GM19099 (cell line): Measurements from ENCODE around the gene NOB1.

Experiments
- POLR2A ChIP-seq: IDR thresholded peaks from 3 replicates; pipeline ENCODE4 v1.6.1; 2011; ENCODE audit warnings: low read depth; ENCODE audit not compliant: insufficient read length; ENCODE audit errors: extremely low read depth

Gene NOB1

GRCh38 chr16:69732101-69732500 is 22.6 kb downstream of the NOB1 start:
- TF ChIP-seq POLR2A: no peak

- no peak for TF ChIP-seq POLR2A
Observed at GRCh38 chr16:69727916-69728270, 26.8 kb downstream of the NOB1 start.

GRCh38 chr16:69726313-69727060 is 28.2 kb downstream of the NOB1 start, which contains the start of gene NQO1:
Gene NQO1 (minus strand): TSS chr16:69726560. CDS start chr16:69726439, 121 bp downstream.
- TF ChIP-seq POLR2A: peak; percentile 79

- TF ChIP-seq POLR2A: no peak
Observed at GRCh38 chr16:69725480-69726312, 29.0 kb downstream of the NOB1 start.

- TF ChIP-seq POLR2A: no peak
Observed at GRCh38 chr16:69724981-69725479, 29.7 kb downstream of the NOB1 start.

GRCh38 chr16:69724414-69724873 is 30.3 kb downstream of the NOB1 start:
- TF ChIP-seq POLR2A: no peak

- no peak for TF ChIP-seq POLR2A
Observed at GRCh38 chr16:69721441-69721957, 33.2 kb downstream of the NOB1 start.

- TF ChIP-seq POLR2A: no peak
Observed at GRCh38 chr16:69720822-69721430, 33.8 kb downstream of the NOB1 start.

GRCh38 chr16:69718111-69718764 is 36.5 kb downstream of the NOB1 start:
- TF ChIP-seq POLR2A: no peak

GRCh38 chr16:69717066-69717465 is 37.7 kb downstream of the NOB1 start:
- no peak for TF ChIP-seq POLR2A

- no peak for TF ChIP-seq POLR2A
Observed at GRCh38 chr16:69712914-69713581, 41.7 kb downstream of the NOB1 start.

GRCh38 chr16:69712277-69712676 is 42.4 kb downstream of the NOB1 start:
- TF ChIP-seq POLR2A: no peak

GRCh38 chr16:69711115-69711740 is 43.5 kb downstream of the NOB1 start:
- no peak for TF ChIP-seq POLR2A
